NB4 (cell line): ENCODE data around the gene ABLIM2.

Source experiments
- DNase-seq: peaks from one replicate; pipeline ENCODE4 v3.0.0; 2010; ENCODE audit warnings: low read depth
- H3K4me3 ChIP-seq: one replicate; pipeline ENCODE4 v1.5.1; 2011; ENCODE audit warnings: mild to moderate bottlenecking, low read depth, low read length, moderate library complexity
- MYC ChIP-seq: IDR thresholded peaks from 2 replicates; pipeline ENCODE4 v1.6.1; 2011; ENCODE audit warnings: low read depth, low read length
- POLR2A ChIP-seq: IDR thresholded peaks from 2 replicates; pipeline ENCODE4 v1.6.1; 2011; ENCODE audit warnings: mild to moderate bottlenecking; ENCODE audit not compliant: insufficient read length; ENCODE audit errors: extremely low read depth
- TF ChIP-seq, protein P1 (sequence below): IDR thresholded peaks from 2 replicates; pipeline ENCODE4 v1.6.1; 2011; ENCODE audit warnings: low read depth, low read length
- TF ChIP-seq, protein P2 (sequence below): IDR thresholded peaks from one replicate; pipeline ENCODE4 v1.5.1; 2012; ENCODE audit warnings: low read depth, low read length

Gene ABLIM2

GRCh38 chr4:8160572-8160971 lies 2.0 kb upstream of the ABLIM2 start:
- DNase-seq: peak; percentile 25
- TF ChIP-seq POLR2A: no peak
- TF ChIP-seq, protein P1, sequence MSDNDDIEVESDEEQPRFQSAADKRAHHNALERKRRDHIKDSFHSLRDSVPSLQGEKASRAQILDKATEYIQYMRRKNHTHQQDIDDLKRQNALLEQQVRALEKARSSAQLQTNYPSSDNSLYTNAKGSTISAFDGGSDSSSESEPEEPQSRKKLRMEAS: no peak
- no peak overlapping the region for H3K4me3 ChIP-seq

GRCh38 chr4:8160233-8160560 lies 1.6 kb upstream of the ABLIM2 start:
- H3K4me3 ChIP-seq: no peak overlapping the region
- TF ChIP-seq, protein P1: no peak
- TF ChIP-seq, protein P2, sequence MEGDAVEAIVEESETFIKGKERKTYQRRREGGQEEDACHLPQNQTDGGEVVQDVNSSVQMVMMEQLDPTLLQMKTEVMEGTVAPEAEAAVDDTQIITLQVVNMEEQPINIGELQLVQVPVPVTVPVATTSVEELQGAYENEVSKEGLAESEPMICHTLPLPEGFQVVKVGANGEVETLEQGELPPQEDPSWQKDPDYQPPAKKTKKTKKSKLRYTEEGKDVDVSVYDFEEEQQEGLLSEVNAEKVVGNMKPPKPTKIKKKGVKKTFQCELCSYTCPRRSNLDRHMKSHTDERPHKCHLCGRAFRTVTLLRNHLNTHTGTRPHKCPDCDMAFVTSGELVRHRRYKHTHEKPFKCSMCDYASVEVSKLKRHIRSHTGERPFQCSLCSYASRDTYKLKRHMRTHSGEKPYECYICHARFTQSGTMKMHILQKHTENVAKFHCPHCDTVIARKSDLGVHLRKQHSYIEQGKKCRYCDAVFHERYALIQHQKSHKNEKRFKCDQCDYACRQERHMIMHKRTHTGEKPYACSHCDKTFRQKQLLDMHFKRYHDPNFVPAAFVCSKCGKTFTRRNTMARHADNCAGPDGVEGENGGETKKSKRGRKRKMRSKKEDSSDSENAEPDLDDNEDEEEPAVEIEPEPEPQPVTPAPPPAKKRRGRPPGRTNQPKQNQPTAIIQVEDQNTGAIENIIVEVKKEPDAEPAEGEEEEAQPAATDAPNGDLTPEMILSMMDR: no peak
- TF ChIP-seq POLR2A (no peak), MYC (no peak)
- no peak for DNase-seq

DNA sequence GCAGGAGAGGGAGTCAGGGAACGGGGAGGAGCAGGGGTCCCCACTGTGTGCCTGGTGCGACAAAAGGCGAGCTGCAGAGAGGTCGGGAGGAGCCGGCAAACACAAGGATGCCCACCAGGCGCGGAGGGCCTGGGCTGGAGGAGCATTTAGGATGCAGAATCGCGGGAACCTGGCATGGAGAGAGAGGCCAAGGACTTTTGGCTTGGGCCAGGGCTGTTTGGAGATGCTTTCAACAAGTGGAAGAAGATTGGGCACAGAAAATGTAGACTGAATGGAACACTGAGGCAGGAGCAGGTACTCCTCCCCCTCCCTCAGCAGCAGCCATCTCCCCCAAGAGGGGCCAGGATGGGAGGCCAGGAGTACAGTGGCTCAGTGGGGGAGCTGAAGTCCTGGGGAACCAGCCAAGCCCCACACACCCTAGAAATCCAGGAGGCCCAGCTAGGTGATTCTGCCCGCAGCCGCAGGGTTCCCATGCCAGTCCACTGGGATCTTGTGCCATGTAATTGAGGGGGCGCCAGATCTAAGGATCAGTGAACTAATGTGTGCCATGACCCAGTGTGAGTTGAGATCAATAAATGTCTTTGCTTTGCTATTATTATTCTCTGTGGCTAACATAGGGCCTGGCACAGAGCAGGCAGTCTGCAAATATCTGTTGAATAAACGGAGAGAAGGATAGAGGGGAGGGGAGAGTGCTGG lies 1.1 kb upstream of the ABLIM2 start:
- TF ChIP-seq POLR2A (no peak), MYC (no peak)
- TF ChIP-seq, protein P1: no peak
- TF ChIP-seq, protein P2: no peak
- no peak for DNase-seq
- no peak overlapping the region for H3K4me3 ChIP-seq

GRCh38 chr4:8157944-8158709 lies 486 bp downstream of the ABLIM2 start:
- no peak overlapping the region for H3K4me3 ChIP-seq
- TF ChIP-seq POLR2A (no peak), MYC (no peak)
- TF ChIP-seq, protein P1: no peak
- TF ChIP-seq, protein P2: no peak
- no peak for DNase-seq

GRCh38 chr4:8157496-8157895 lies 1.1 kb downstream of the ABLIM2 start:
- DNase-seq: peak; percentile 55
- no peak overlapping the region for H3K4me3 ChIP-seq
- TF ChIP-seq, protein P2: no peak
- TF ChIP-seq POLR2A: no peak
- no peak for TF ChIP-seq MYC
- TF ChIP-seq, protein P1: no peak

DNA sequence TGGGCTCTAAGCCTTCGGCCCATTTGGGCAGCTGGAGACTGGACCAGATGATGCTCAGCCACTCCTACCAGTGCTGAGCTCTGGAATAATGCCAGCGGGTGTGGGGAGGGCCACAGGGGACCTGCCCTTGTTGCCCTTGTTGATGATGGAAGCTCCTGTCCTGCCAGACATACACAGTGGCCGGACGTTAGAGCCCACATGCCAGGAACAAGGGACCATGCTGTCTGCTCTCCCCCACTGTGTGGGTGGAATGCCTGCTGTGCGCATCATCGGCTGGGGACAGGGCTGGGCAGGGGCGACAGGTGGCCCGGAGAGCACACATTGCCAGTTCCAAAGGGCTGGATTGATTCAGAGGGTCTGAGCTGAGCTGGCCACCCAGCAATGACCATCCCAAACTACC lies 2.0 kb downstream of the ABLIM2 start:
- no peak for DNase-seq
- H3K4me3 ChIP-seq: no peak overlapping the region
- TF ChIP-seq, protein P2: no peak
- TF ChIP-seq MYC: no peak
- TF ChIP-seq POLR2A: no peak
- TF ChIP-seq, protein P1: no peak
